Activated gamma-delta T cell treated with anti-CD3 and anti-CD28 coated beads, Interleukin-2, amount 50 U/mL, for 16 hours (primary cell): ENCODE data around the gene EXOSC7.
"Not testable (repeated sequence)": the region's sequence is repeated elsewhere in the genome, so short reads cannot be mapped to it uniquely, and the experiment has no call there.

Experiments used
- DNase-seq: peaks from one replicate; pipeline ENCODE4 v3.0.0-alpha.2; 2020; ENCODE audit warnings: low read depth

EXOSC7 gene

GRCh38 chr3:44962621-44963393 lies 13.2 kb upstream of the EXOSC7 start:
- no peak for DNase-seq

- no peak for DNase-seq
These were observed 12.3 kb upstream of the EXOSC7 start for GRCh38 chr3:44963571-44964325.

- no peak for DNase-seq
These were observed 10.9 kb upstream of the EXOSC7 start for GRCh38 chr3:44965165-44965564.

GRCh38 chr3:44966795-44967278 lies 9.2 kb upstream of the EXOSC7 start:
- DNase-seq = no peak

- no peak for DNase-seq
These were observed 7.6 kb upstream of the EXOSC7 start for GRCh38 chr3:44968447-44968858.

GRCh38 chr3:44969154-44969827 lies 6.8 kb upstream of the EXOSC7 start:
- no peak for DNase-seq

- no peak for DNase-seq
These were observed 6.2 kb upstream of the EXOSC7 start for GRCh38 chr3:44969828-44970179.

GRCh38 chr3:44970926-44971490 lies 5.0 kb upstream of the EXOSC7 start:
- no peak for DNase-seq

GRCh38 chr3:44974416-44974815 lies 1.6 kb upstream of the EXOSC7 start:
- DNase-seq = no peak

- DNase-seq = no peak
These were observed 5.2 kb downstream of the EXOSC7 start for GRCh38 chr3:44981220-44981619.

GRCh38 chr3:44981751-44982150 lies 5.7 kb downstream of the EXOSC7 start:
- DNase-seq = no peak

GRCh38 chr3:44982817-44983216 lies 6.8 kb downstream of the EXOSC7 start:
- DNase-seq = no peak

GRCh38 chr3:44983484-44983941 lies 7.5 kb downstream of the EXOSC7 start:
- DNase-seq = no peak

GRCh38 chr3:44984335-44984734 lies 8.3 kb downstream of the EXOSC7 start:
- no peak for DNase-seq

- DNase-seq = not testable (repeated sequence)
These were observed 10.3 kb downstream of the EXOSC7 start for GRCh38 chr3:44986330-44986729.

GRCh38 chr3:44987332-44987731 lies 11.3 kb downstream of the EXOSC7 start:
- DNase-seq = no peak

- DNase-seq = no peak
These were observed 12.0 kb downstream of the EXOSC7 start for GRCh38 chr3:44988073-44988472.

GRCh38 chr3:44989141-44989540 lies 13.1 kb downstream of the EXOSC7 start:
- no peak for DNase-seq

- no peak for DNase-seq
These were observed 13.8 kb downstream of the EXOSC7 start for GRCh38 chr3:44989636-44990373.

GRCh38 chr3:44991326-44991725 lies 15.3 kb downstream of the EXOSC7 start:
- DNase-seq = no peak
